CD8-positive, alpha-beta memory T cell (primary cell): ENCODE measurements around the gene TBCD. TPM values are rescaled to one million over a fixed set of nuclear protein-coding genes. Genes with fewer than 3 reads are reported as not detected.
"Not testable (repeated sequence)": the region's sequence is repeated elsewhere in the genome, so short reads cannot be mapped to it uniquely, and the experiment has no call there.

ENCODE experiments used
- CTCF ChIA-PET: fragments of 350-600 bp; sonication (Branson Sonifier 250); formaldehyde crosslinking; loops from one replicate; lab custom pipeline; 2021; ENCODE audit warnings: antibody characterized with exemption; lab: Charles Lee
- POLR2A ChIA-PET: fragments of 350-600 bp; sonication (Branson Sonifier 250); formaldehyde crosslinking; loops from one replicate; lab custom pipeline; 2021; ENCODE audit warnings: antibody characterized with exemption; lab: Charles Lee
- DNase-seq, 5 donors: peaks; one replicate each; pipeline versions ENCODE4 v3.0.0 to v3.0.0-alpha.2; 2020 to 2022; ENCODE audit warnings: mixed read lengths in 1 of 5
- H3K27ac ChIP-seq: one replicate; pipeline ENCODE4 v1.7.0; 2013; ENCODE audit warnings: low read depth, mild to moderate bottlenecking, low read length, moderate library complexity
- H3K27me3 ChIP-seq: 2 replicates; pipeline ENCODE4 v1.7.0; 2013; ENCODE audit warnings: low read length, mild to moderate bottlenecking; ENCODE audit not compliant: insufficient read depth, poor library complexity, severe bottlenecking
- H3K36me3 ChIP-seq: 2 replicates; pipeline ENCODE4 v1.7.0; 2013; ENCODE audit warnings: mild to moderate bottlenecking, low read length, moderate library complexity; ENCODE audit not compliant: insufficient read depth
- H3K4me1 ChIP-seq: 2 replicates; pipeline ENCODE4 v1.7.0; 2013; ENCODE audit warnings: mild to moderate bottlenecking, low read length, moderate library complexity; ENCODE audit not compliant: insufficient read depth
- H3K4me3 ChIP-seq: 2 replicates; pipeline ENCODE4 v1.7.0; 2013; ENCODE audit warnings: mild to moderate bottlenecking, low read length
- H3K9me3 ChIP-seq: 2 replicates; pipeline ENCODE4 v1.7.0; 2013; ENCODE audit warnings: mild to moderate bottlenecking, low read length
- H3K27ac Mint-ChIP-seq, 8 donors: one replicate each; pipeline ENCODE4 v1.8.0; 2020 to 2021; ENCODE audit warnings: mixed read lengths in 8 of 8, mild to moderate bottlenecking in 6 of 8, inconsistent platforms in 3 of 8, moderate library complexity in 3 of 8
- H3K27me3 Mint-ChIP-seq, 2 donors: one replicate each; pipeline ENCODE4 v1.8.0; 2020 to 2021; ENCODE audit warnings: mixed read lengths in 2 of 2, mild to moderate bottlenecking in 1 of 2, moderate library complexity in 1 of 2
- H3K36me3 Mint-ChIP-seq, 3 donors: one replicate each; pipeline ENCODE4 v1.8.0; 2020 to 2021; ENCODE audit warnings: mixed read lengths in 3 of 3, inconsistent platforms in 1 of 3, mild to moderate bottlenecking in 1 of 3
- H3K4me1 Mint-ChIP-seq, 3 donors: one replicate each; pipeline ENCODE4 v1.8.0; 2020 to 2021; ENCODE audit warnings: mixed read lengths in 3 of 3, inconsistent platforms in 1 of 3, mild to moderate bottlenecking in 1 of 3
- H3K4me3 Mint-ChIP-seq, 7 donors: one replicate each; pipeline ENCODE4 v1.8.0; 2020 to 2021; ENCODE audit warnings: mixed read lengths in 7 of 7, mild to moderate bottlenecking in 6 of 7, moderate library complexity in 4 of 7, inconsistent platforms in 2 of 7
- H3K9me3 Mint-ChIP-seq, 5 donors: one replicate each; pipeline ENCODE4 v1.8.0; 2020 to 2022; ENCODE audit warnings: mixed read lengths in 5 of 5, mild to moderate bottlenecking in 3 of 5, moderate library complexity in 2 of 5, inconsistent platforms in 1 of 5
- polyA plus RNA-seq: library from polyadenylated mRNA; unstranded; fragments of 300-500 nt; fragmentation: Illumina TruSeq; gene quantifications from one replicate; pipeline ENCODE4 v1.2.3, GENCODE V29; 2021
- total RNA-seq, 2 experiments: library from RNA; stranded (reverse); gene quantifications; one replicate each; pipeline ENCODE4 v1.2.3, GENCODE V29; 2021

TBCD gene
- total and polyA plus RNA-seq, 3 experiments from 2014 or later = 79.1 to 130 (median 83.7) TPM

DNA sequence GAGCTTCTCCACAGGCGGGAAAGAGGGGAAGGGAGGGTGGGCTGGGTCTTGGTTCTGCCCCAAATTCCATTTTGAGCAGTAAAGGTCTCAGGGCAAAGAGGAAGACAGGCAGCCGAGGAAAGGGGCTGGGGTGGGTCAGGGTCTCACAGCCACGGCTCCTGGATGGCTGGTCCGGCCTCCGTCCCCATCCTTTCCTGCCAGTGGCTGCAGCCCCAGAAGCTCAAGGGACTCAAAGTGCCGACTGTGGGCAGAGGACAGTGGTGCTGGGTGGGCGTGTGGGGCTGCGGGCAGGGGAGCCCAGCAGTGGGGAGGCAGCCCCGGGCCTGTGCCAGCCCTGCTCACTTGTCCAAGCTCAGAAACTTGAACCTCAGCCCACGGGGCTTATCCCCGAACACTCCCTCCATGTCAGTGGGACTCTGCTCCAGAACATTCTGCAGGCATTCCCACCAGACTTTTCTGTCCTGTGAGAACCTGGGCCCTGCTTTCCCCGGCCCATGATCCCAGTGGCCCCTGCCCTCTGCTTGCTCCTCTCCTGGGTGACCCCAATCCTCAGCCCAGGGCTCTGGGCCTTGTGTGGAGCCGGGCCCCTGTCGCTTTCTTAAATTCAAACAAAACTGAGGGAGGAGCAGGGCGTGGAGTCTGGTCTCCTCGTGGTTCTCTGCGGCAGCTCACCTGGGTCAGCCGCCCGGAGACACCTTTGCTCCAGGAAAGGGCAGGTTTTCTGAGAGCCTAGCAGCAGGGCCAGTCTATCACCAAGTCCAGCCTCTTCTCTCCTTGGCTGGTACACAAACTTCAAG lies 209.7 kb downstream of the TBCD start:
- Mint-ChIP-seq H3K27ac (peak overlapping the region in 1 of 8 donors; percentile 72), H3K36me3 (peaks cover 0 to 8% (median 2%) of the 10 kb centered on the region in 3 donors), H3K4me3 (no peak overlapping the region), H3K9me3 (no peaks in the 10 kb centered on the region), H3K27me3 (no peaks in the 10 kb centered on the region), H3K4me1 (peaks cover 2 to 7% (median 4%) of the 10 kb centered on the region in 3 donors)
- DNase-seq = no peak
- H3K27ac ChIP-seq = no peak overlapping the region
- POLR2A ChIA-PET = no interaction called here
- H3K4me1 ChIP-seq = no peaks in the 10 kb centered on the region
- H3K36me3 ChIP-seq = no peaks in the 10 kb centered on the region
- no peaks in the 10 kb centered on the region for H3K27me3 ChIP-seq
- CTCF ChIA-PET = no interaction called here
- H3K4me3 ChIP-seq = no peak overlapping the region
- no peaks in the 10 kb centered on the region for H3K9me3 ChIP-seq

DNA sequence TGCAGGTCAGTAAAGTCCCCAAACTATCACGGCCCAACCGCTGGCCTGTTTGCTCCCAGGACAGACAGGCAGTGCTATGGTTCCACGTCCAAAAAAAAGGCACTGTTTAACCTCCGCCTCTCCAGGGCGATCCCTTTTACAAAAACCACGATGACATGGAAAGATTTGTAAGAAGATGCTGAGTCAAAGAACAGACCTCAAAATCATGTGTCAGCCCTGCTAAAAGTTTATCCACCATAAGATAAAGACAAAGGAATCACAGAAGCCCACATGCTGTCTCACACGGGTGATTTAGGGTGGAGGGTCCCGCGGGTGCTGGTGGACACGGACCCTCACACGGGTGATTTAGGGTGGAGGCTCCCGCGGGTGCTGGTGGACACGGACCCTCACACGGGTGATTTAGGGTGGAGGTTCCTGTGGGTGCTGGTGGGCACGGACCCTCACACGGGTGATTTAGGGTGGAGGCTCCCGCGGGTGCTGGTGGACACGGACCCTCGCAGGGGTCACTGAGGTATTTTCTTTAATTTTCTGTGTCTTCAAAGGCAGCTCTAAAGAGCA lies 210.4 kb downstream of the TBCD start:
- peak overlapping the region in 1 of 8 donors; percentile 72 for H3K27ac Mint-ChIP-seq
- DNase-seq = no peak
- H3K4me1 ChIP-seq = no peaks in the 10 kb centered on the region
- H3K4me3 ChIP-seq = no peak overlapping the region
- no peak overlapping the region for H3K27ac ChIP-seq
- H3K36me3 Mint-ChIP-seq = peaks cover 0 to 8% (median 2%) of the 10 kb centered on the region in 3 donors
- CTCF ChIA-PET = no interaction called here
- POLR2A ChIA-PET = no interaction called here
- no peaks in the 10 kb centered on the region for H3K9me3 Mint-ChIP-seq
- H3K9me3 ChIP-seq = no peaks in the 10 kb centered on the region
- H3K4me1 Mint-ChIP-seq = peaks cover 2 to 7% (median 4%) of the 10 kb centered on the region in 3 donors
- H3K4me3 Mint-ChIP-seq = no peak overlapping the region
- H3K27me3 ChIP-seq = no peaks in the 10 kb centered on the region
- H3K27me3 Mint-ChIP-seq = no peaks in the 10 kb centered on the region
- no peaks in the 10 kb centered on the region for H3K36me3 ChIP-seq

DNA sequence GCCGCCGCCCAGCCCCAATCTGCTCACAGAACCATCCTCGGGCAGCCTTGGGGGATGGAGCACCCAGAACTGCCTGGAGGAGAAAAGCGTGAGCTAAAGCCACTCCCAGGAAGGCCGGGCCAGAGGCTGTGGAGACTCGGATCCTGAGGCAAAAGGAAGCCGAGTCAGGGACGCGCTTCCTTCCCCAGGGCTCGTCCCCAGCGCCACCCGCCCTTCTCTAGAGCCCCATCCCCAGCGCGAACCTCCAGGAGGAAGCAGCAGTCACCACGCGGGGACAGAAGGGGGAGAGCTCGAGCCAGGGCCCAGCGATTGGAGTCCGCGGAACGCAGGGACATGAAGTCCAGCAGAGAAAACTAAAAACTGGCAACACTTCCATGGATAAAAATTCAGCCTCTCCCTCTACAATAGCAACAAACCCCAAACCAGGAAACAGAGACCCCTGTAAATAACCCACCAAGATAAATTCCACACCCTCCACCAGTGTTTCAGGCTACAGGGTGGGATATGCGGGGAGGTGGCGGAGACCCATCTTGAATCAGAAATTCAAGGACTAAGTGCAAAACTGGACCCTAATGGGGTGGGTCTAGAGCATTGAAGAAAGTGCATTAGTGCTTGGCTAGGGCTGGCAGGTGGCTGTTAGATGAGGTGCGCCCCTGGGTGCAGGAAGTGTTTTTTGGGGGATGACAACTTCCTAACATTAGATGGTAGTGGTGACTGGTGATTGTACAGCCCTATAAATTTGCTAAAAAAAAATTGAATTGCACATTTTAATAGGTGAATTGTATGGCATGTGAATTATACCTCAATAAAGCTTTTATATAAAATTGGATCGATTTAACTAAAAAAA lies 211.5 kb downstream of the TBCD start:
- Histone ChIP-seq H3K36me3 (no peaks in the 10 kb centered on the region), H3K27me3 (no peaks in the 10 kb centered on the region), H3K9me3 (no peaks in the 10 kb centered on the region), H3K27ac (no peak overlapping the region), H3K4me1 (no peaks in the 10 kb centered on the region), H3K4me3 (no peak overlapping the region)
- POLR2A ChIA-PET = no interaction called here
- Mint-ChIP-seq H3K4me1 (peaks cover 2 to 7% (median 4%) of the 10 kb centered on the region in 3 donors), H3K36me3 (peaks cover 0 to 8% (median 2%) of the 10 kb centered on the region in 3 donors), H3K27me3 (no peaks in the 10 kb centered on the region), H3K27ac (peak overlapping the region in 2 of 8 donors; percentile 32 to 66), H3K4me3 (peak overlapping the region in 1 of 7 donors; percentile 47), H3K9me3 (no peaks in the 10 kb centered on the region)
- DNase-seq = peak in 2 of 5 donors; percentile 30 to 57
- CTCF ChIA-PET = no interaction called here

DNA sequence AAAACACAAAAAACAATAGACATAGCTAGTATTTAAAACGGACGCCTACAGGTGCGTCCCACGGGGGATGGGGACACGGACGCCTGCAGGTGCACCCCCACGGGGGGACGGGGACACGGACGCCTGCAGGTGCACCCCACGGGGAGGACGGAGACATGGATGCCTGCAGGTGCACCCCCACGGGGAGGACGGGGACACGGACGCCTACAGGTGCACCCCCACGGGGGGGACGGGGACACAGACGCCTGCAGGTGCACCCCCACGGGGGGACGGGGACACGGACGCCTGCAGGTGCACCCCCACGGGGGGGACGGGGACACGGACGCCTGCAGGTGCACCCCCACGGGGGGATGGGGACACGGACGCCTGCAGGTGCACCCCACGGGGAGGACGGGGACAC lies 212.6 kb downstream of the TBCD start:
- CTCF ChIA-PET, H3K4me3 ChIP-seq, H3K36me3 Mint-ChIP-seq, H3K9me3 Mint-ChIP-seq, H3K4me1 ChIP-seq, H3K9me3 ChIP-seq, POLR2A ChIA-PET, H3K36me3 ChIP-seq, H3K27me3 Mint-ChIP-seq, H3K4me1 Mint-ChIP-seq, H3K27me3 ChIP-seq, DNase-seq, H3K27ac ChIP-seq, H3K4me3 Mint-ChIP-seq: not testable (repeated sequence)
- peak overlapping the region in 1 of 8 donors; percentile 43 for H3K27ac Mint-ChIP-seq

DNA sequence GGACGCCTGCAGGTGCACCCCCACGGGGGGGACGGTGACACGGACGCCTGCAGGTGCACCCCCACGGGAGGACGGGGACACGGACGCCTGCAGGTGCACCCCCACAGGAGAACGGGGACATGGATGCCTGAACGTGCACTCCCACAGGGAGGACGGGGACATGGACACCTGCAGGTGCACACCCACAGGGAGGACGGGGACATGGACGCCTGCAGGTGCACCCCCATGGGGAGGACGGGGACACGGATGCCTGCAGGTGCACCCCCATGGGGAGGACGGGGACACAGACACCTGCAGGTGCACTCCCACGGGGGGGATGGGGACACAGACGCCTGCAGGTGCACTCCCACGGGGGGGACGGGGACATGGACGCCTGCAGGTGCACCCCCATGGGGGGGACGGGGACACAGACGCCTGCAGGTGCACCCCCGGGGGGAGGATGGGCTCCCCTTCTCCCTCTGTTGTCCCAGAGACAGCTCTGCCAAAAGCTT lies 213.0 kb downstream of the TBCD start:
- CTCF ChIA-PET = no interaction called here
- H3K4me3 ChIP-seq = no peak overlapping the region
- Mint-ChIP-seq H3K36me3 (peaks cover 0 to 2% (median 0%) of the 10 kb centered on the region in 3 donors), H3K4me3 (no peak overlapping the region), H3K27me3 (no peaks in the 10 kb centered on the region), H3K27ac (no peak overlapping the region), H3K9me3 (no peaks in the 10 kb centered on the region), H3K4me1 (peaks cover 2 to 7% (median 4%) of the 10 kb centered on the region in 3 donors)
- H3K4me1 ChIP-seq = no peaks in the 10 kb centered on the region
- peak in 1 of 5 donors; percentile 47 for DNase-seq
- H3K9me3 ChIP-seq = no peaks in the 10 kb centered on the region
- H3K36me3 ChIP-seq = no peaks in the 10 kb centered on the region
- POLR2A ChIA-PET = no interaction called here
- H3K27ac ChIP-seq = no peak overlapping the region
- no peaks in the 10 kb centered on the region for H3K27me3 ChIP-seq

DNA sequence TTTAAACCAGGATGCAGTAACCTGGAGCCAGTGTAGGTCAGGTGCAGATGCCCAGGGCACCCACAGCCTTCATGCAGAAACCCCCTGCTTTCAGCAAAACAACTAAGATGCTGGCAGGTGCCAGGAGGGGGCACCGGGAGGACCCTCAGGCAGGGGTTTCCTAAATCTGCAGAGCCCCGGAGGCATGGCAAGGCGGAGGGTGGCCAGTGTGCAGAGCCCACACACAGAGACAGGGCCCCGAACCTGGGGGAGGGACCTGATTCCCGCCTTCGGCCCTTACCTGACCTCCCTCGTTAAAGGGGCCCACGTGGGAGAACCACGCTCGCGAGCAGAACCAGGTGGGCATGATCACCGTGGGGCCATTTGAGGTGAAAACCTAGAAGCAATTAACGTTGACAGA lies 213.5 kb downstream of the TBCD start:
- H3K36me3 ChIP-seq = no peaks in the 10 kb centered on the region
- H3K36me3 Mint-ChIP-seq = peaks cover 0 to 2% (median 0%) of the 10 kb centered on the region in 3 donors
- no peaks in the 10 kb centered on the region for H3K4me1 ChIP-seq
- ChIA-PET POLR2A (no interaction called here), CTCF (no interaction called here)
- no peaks in the 10 kb centered on the region for H3K9me3 Mint-ChIP-seq
- no peak overlapping the region for H3K27ac Mint-ChIP-seq
- H3K4me3 Mint-ChIP-seq = no peak overlapping the region
- H3K27me3 ChIP-seq = no peaks in the 10 kb centered on the region
- no peak overlapping the region for H3K4me3 ChIP-seq
- DNase-seq = no peak
- H3K9me3 ChIP-seq = no peaks in the 10 kb centered on the region
- no peak overlapping the region for H3K27ac ChIP-seq
- peaks cover 2 to 7% (median 4%) of the 10 kb centered on the region in 3 donors for H3K4me1 Mint-ChIP-seq
- H3K27me3 Mint-ChIP-seq = no peaks in the 10 kb centered on the region

DNA sequence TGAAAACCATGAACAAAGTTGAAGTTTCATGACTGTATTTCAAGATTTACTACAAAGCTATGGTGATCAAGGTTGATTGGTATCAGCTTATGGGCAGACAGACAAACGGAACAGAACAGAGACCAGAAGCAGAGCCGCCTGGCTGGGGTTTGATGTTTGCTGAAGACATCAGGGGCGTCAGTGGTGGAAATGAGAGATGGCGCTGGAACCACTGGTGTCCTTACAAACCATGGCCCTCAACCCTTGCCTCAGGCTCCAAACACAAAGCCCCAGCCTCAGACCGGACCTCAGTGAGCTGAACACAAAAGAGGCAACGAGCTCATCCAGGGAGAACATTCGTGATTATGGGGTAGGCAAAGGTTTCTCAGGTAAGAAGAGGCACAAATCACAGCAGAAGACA lies 214.6 kb downstream of the TBCD start:
- H3K9me3 Mint-ChIP-seq = no peaks in the 10 kb centered on the region

More for the DNA sequence above, 214.6 kb downstream of the TBCD start:
- H3K27ac Mint-ChIP-seq = no peak overlapping the region
- no peaks in the 10 kb centered on the region for H3K27me3 Mint-ChIP-seq
- H3K4me3 ChIP-seq = no peak overlapping the region
- peaks cover 2 to 7% (median 4%) of the 10 kb centered on the region in 3 donors for H3K4me1 Mint-ChIP-seq
- no peaks in the 10 kb centered on the region for H3K9me3 ChIP-seq
- ChIA-PET CTCF (no interaction called here), POLR2A (no interaction called here)
- H3K27ac ChIP-seq = no peak overlapping the region
- H3K4me3 Mint-ChIP-seq = no peak overlapping the region
- H3K27me3 ChIP-seq = no peaks in the 10 kb centered on the region
- H3K36me3 Mint-ChIP-seq = peaks cover 0 to 2% (median 0%) of the 10 kb centered on the region in 3 donors
- DNase-seq = no peak
- no peaks in the 10 kb centered on the region for H3K4me1 ChIP-seq
- no peaks in the 10 kb centered on the region for H3K36me3 ChIP-seq
